ENCODE results near the gene MRPS9.

- TF ChIP-seq CTCF (IDR thresholded peaks at IDR 0.05; ENCODE audit: low read depth, low read length), result no peak
- TF ChIP-seq EZH2phosphoT487 (IDR thresholded peaks at IDR 0.05; ENCODE audit: low read depth), result no peak
These were observed 14.9 kb downstream of the MRPS9 start for GRCh38 chr2:105052773-105053172.

All from OCI-LY3 (cell line).